OCI-LY3 (cell line): ENCODE measurements around the gene LRFN4.

ENCODE experiments used
- H2AFZ ChIP-seq: fragments of 200-600, 300-600 bp; shearing (Covaris generic); 2 replicates; pipeline ENCODE4 v1.6.0; 2014; ENCODE audit warnings: antibody characterized with exemption, low read depth, low read length
- H3K27ac ChIP-seq: fragments of 200-600, 300-600 bp; sonication (generic); 2 replicates; pipeline ENCODE4 v1.5.1; 2014; ENCODE audit warnings: mild to moderate bottlenecking, low read length, moderate library complexity, mixed read lengths
- H3K27me3 ChIP-seq: fragments of 200-600, 300-600 bp; sonication (generic); 2 replicates; pipeline ENCODE4 v1.6.1; 2014; ENCODE audit warnings: low read depth, low read length, mixed read lengths
- H3K36me3 ChIP-seq: fragments of 200-600, 300-600 bp; sonication (generic); replicated peaks from 2 replicates; pipeline ENCODE3; 2014; ENCODE audit warnings: low read depth, low read length, mixed read lengths
- H3K4me1 ChIP-seq: fragments of 300-600, 200-600 bp; sonication (generic); 2 replicates; pipeline ENCODE4 v1.6.1; 2014; ENCODE audit warnings: low read length, mixed read lengths
- H3K4me2 ChIP-seq: fragments of 200-600, 300-600 bp; sonication (generic); 2 replicates; pipeline ENCODE4 v1.6.1; 2014; ENCODE audit warnings: low read length, mixed read lengths
- H3K4me3 ChIP-seq: fragments of 300-600, 200-600 bp; sonication (generic); 2 replicates; pipeline ENCODE4 v1.5.1; 2014; ENCODE audit warnings: antibody characterized with exemption, mild to moderate bottlenecking, low read length, moderate library complexity
- H3K79me2 ChIP-seq: fragments of 300-600, 200-600 bp; shearing (Covaris generic); 2 replicates; pipeline ENCODE4 v1.6.1; 2014; ENCODE audit warnings: mild to moderate bottlenecking, low read length, mixed read lengths
- H3K9ac ChIP-seq: fragments of 300-600, 200-600 bp; shearing (Covaris generic); 2 replicates; pipeline ENCODE4 v1.6.0; 2014; ENCODE audit warnings: mild to moderate bottlenecking, low read length, moderate library complexity
- H3K9me3 ChIP-seq: fragments of 200-600, 300-600 bp; shearing (Covaris generic); 2 replicates; pipeline ENCODE4 v1.6.1; 2014; ENCODE audit warnings: low read length, mixed read lengths; ENCODE audit not compliant: insufficient read depth
- H4K20me1 ChIP-seq: fragments of 200-600, 300-600 bp; sonication (generic); 2 replicates; pipeline ENCODE4 v1.6.1; 2016; ENCODE audit warnings: low read length, mixed read lengths; ENCODE audit not compliant: insufficient read depth
- EZH2phosphoT487 ChIP-seq: fragments of 200-600 bp; shearing (Covaris generic); IDR thresholded peaks from 2 replicates; pipeline ENCODE4 v1.6.1; 2018; ENCODE audit warnings: antibody characterized with exemption, mixed run types, low read depth
- TF ChIP-seq, protein P1 (sequence below): fragments of 200-600, 300-600 bp; sonication (generic); IDR thresholded peaks from 2 replicates; pipeline ENCODE4 v1.5.1; 2014; ENCODE audit warnings: antibody characterized with exemption, low read length, low read depth

The LRFN4 gene

DNA sequence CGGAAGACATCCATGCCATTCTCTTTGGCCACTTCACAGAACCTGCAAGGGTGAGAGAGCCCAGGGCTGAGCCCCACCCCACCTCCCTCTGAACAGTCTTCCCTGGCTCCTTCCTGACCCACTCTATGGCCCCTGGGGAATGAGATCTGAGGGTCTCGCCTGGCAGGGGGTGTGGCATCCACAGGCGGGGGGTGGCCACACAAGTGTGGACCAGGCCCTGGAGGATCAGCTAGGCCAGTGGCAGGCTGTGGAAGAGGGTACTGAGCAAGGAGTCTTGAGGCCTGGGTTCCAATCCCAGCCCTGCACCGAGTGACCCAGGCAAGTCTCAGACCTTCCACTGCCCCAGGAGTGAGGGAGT lies 5.6 kb upstream of the LRFN4 start:
- Histone ChIP-seq H3K9me3 (no peaks in the 10 kb centered on the region), H3K4me3 (peak overlapping the region; percentile 27; the same call in 1 of the 2 replicates), H3K27ac (no peak overlapping the region), H4K20me1 (no peaks in the 10 kb centered on the region), H3K79me2 (no peaks in the 10 kb centered on the region), H3K9ac (no peak overlapping the region), H3K36me3 (peaks cover 2% of the 10 kb centered on the region), H3K4me2 (peak overlapping the region; percentile 22), H2AFZ (peak overlapping the region; percentile 81), H3K4me1 (peaks cover 16% of the 10 kb centered on the region), H3K27me3 (no peaks in the 10 kb centered on the region)
- TF ChIP-seq, protein P1, sequence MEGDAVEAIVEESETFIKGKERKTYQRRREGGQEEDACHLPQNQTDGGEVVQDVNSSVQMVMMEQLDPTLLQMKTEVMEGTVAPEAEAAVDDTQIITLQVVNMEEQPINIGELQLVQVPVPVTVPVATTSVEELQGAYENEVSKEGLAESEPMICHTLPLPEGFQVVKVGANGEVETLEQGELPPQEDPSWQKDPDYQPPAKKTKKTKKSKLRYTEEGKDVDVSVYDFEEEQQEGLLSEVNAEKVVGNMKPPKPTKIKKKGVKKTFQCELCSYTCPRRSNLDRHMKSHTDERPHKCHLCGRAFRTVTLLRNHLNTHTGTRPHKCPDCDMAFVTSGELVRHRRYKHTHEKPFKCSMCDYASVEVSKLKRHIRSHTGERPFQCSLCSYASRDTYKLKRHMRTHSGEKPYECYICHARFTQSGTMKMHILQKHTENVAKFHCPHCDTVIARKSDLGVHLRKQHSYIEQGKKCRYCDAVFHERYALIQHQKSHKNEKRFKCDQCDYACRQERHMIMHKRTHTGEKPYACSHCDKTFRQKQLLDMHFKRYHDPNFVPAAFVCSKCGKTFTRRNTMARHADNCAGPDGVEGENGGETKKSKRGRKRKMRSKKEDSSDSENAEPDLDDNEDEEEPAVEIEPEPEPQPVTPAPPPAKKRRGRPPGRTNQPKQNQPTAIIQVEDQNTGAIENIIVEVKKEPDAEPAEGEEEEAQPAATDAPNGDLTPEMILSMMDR = no peak
- no peak for TF ChIP-seq EZH2phosphoT487

DNA sequence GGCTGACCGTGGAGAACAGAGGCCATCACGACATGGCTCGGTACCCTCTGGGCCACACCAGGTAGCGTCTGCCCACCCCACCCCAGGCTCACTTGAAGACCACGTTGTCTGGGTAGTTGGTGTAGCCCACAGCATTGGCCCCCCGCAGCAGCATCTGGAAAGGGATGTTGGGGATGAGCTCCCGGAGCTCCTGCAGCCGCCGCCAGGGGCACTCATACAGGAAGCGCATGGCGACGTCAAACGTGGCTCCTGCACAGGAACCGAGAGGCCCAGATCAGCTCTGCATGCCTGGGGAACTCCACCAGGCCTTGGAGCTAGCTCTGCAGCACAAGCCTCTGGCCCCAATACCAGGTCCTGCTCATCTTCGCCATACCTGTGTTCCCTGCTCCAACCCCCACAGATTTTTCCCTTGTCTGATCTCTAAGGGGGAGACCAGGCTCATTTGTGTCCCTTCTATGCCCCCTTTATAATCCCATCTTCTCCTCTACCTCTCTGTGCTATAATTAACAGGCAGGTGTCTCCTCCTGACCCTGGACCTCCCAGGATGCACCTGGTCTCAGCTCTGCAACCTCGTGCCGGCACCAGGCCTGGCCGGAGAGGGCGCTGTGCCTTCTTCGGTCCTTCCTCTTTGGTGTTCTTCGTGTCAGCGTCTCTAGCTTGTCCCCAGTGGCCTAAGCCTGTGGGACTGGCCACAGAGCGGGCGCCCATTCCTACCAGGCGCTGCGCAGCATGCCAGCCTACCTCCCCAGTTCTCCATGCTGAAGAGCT lies 5.0 kb upstream of the LRFN4 start:
- Histone ChIP-seq H3K4me2 (peak overlapping the region; percentile 22), H3K27me3 (no peaks in the 10 kb centered on the region), H3K4me1 (peaks cover 16% of the 10 kb centered on the region), H3K9ac (peak overlapping the region; percentile 18; the same call in 1 of the 2 replicates), H4K20me1 (no peaks in the 10 kb centered on the region), H3K9me3 (no peaks in the 10 kb centered on the region), H3K4me3 (peak overlapping the region; percentile 27; the same call in 1 of the 2 replicates), H3K79me2 (no peaks in the 10 kb centered on the region; the same call in 1 of the 2 replicates), H2AFZ (peak overlapping the region; percentile 81), H3K27ac (peak overlapping the region; percentile 29; the same call in 1 of the 2 replicates), H3K36me3 (peaks cover 2% of the 10 kb centered on the region)
- no peak for TF ChIP-seq EZH2phosphoT487
- TF ChIP-seq, protein P1 = peak; percentile 50

DNA sequence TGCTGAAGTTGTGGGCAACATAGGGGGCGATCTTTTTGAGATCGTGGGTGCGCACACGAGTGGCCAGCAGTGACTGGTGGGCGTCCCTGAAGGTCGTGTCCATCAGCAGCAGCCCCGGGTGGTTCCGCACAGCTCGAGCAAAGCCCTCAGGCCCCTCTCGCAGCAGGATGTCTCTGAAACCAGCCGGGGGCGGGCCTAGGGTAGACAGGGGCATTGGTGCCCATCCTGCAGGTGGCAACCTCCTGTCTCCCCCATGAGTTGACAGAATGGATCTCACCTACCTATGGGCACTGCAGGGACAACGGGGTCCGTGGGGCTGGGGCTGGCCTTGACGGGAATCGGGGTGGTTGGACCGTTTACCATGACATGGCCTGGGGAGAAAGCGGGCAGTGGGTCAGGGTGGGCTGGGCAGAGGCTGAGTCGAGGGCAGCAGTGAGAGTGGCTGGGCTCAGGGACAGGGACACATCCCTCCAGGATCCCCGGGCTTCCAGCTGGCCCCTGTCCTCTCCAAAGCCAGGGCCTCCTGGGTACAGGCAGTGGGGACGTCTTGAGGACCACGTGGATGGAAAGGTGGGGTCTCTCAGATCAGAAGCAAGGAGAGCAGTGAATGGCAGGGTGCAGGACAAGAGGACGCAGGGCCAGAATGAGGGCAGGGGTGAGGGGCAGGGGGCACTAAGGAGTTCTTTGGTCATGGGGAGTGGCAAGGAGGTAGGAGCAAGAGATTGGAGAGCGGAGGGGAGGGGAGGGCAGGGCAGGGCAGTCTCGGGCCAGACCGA lies 4.2 kb upstream of the LRFN4 start:
- Histone ChIP-seq H3K9ac (no peak overlapping the region), H3K4me1 (peaks cover 19% of the 10 kb centered on the region), H3K27me3 (no peaks in the 10 kb centered on the region), H3K79me2 (peaks cover 4% of the 10 kb centered on the region), H3K4me2 (no peak overlapping the region), H3K36me3 (peaks cover 2% of the 10 kb centered on the region), H4K20me1 (no peaks in the 10 kb centered on the region), H2AFZ (peak overlapping the region; percentile 81; the same call in 1 of the 2 replicates), H3K9me3 (no peaks in the 10 kb centered on the region), H3K4me3 (no peak overlapping the region), H3K27ac (no peak overlapping the region)
- TF ChIP-seq, protein P1 = no peak
- TF ChIP-seq EZH2phosphoT487 = no peak
